H9 (cell line): Measurements from ENCODE around the gene CCDC141. TPM values are rescaled to one million over a fixed set of nuclear protein-coding genes. Genes with fewer than 3 reads are reported as not detected.

Experiments used
- DNase-seq: peaks from one replicate; pipeline ENCODE4 v3.0.0-alpha.2; 2017
- H2AFZ ChIP-seq: one replicate; pipeline ENCODE4 v1.6.1; 2013; ENCODE audit warnings: mild to moderate bottlenecking, low read length, control low read depth, moderate library complexity
- H2AK5ac ChIP-seq: 2 replicates; pipeline ENCODE4 v1.6.1; 2013; ENCODE audit warnings: low read length, control low read depth, mixed read lengths; ENCODE audit not compliant: insufficient read length
- H2BK120ac ChIP-seq: one replicate; pipeline ENCODE4 v1.6.1; 2013; ENCODE audit warnings: low read depth, mild to moderate bottlenecking, low read length, control low read depth, inconsistent platforms; ENCODE audit not compliant: poor library complexity, severe bottlenecking
- H2BK12ac ChIP-seq: 2 replicates; pipeline ENCODE4 v1.6.1; 2013; ENCODE audit warnings: low read length, control low read depth, mixed read lengths, low read depth; ENCODE audit not compliant: insufficient read length
- H2BK15ac ChIP-seq: 2 replicates; pipeline ENCODE4 v1.6.1; 2013; ENCODE audit warnings: low read depth, low read length, control low read depth
- H2BK20ac ChIP-seq: one replicate; pipeline ENCODE4 v1.6.1; 2013; ENCODE audit warnings: low read depth, mild to moderate bottlenecking, low read length, control low read depth, inconsistent platforms; ENCODE audit not compliant: poor library complexity, severe bottlenecking
- H2BK5ac ChIP-seq: 2 replicates; pipeline ENCODE4 v1.6.1; 2013; ENCODE audit warnings: low read length, control low read depth, mixed read lengths; ENCODE audit not compliant: insufficient read length
- H3K14ac ChIP-seq: 2 replicates; pipeline ENCODE4 v1.6.1; 2013; ENCODE audit warnings: low read length, control low read depth; ENCODE audit not compliant: insufficient read depth
- H3K18ac ChIP-seq: 2 replicates; pipeline ENCODE4 v1.6.1; 2013; ENCODE audit warnings: low read depth, mild to moderate bottlenecking, mixed read lengths, low read length, control low read depth; ENCODE audit not compliant: insufficient read length
- H3K23ac ChIP-seq: 2 replicates; pipeline ENCODE4 v1.6.1; 2013; ENCODE audit warnings: low read length, control low read depth, mixed read lengths, low read depth; ENCODE audit not compliant: insufficient read length
- H3K23me2 ChIP-seq: 2 replicates; pipeline ENCODE4 v1.6.1; 2013; ENCODE audit warnings: low read depth, mild to moderate bottlenecking, mixed read lengths, low read length, control low read depth; ENCODE audit not compliant: insufficient read length, poor library complexity, severe bottlenecking
- H3K27ac ChIP-seq: 2 replicates; pipeline ENCODE4 v1.5.1; 2013; ENCODE audit warnings: low read length, control low read depth, mixed read lengths, low read depth; ENCODE audit not compliant: insufficient read length
- H3K27me3 ChIP-seq: 2 replicates; pipeline ENCODE4 v1.6.1; 2013; ENCODE audit warnings: low read length, control low read depth, inconsistent platforms; ENCODE audit not compliant: insufficient read depth
- H3K4ac ChIP-seq: 2 replicates; pipeline ENCODE4 v1.6.1; 2013; ENCODE audit warnings: low read depth, mild to moderate bottlenecking, control low read depth, inconsistent platforms, low read length, moderate library complexity
- H3K4me1 ChIP-seq: 2 replicates; pipeline ENCODE4 v1.6.1; 2013; ENCODE audit warnings: low read length, control low read depth, inconsistent platforms; ENCODE audit not compliant: insufficient read depth
- H3K4me2 ChIP-seq: 2 replicates; pipeline ENCODE4 v1.6.1; 2013; ENCODE audit warnings: low read length, control low read depth, mixed read lengths; ENCODE audit not compliant: insufficient read length, insufficient read depth
- H3K56ac ChIP-seq: 2 replicates; pipeline ENCODE4 v1.6.1; 2013; ENCODE audit warnings: low read depth, mild to moderate bottlenecking, mixed read lengths, low read length, control low read depth; ENCODE audit not compliant: insufficient read length
- H3K79me1 ChIP-seq: 2 replicates; pipeline ENCODE4 v1.6.1; 2013; ENCODE audit warnings: low read depth, mild to moderate bottlenecking, moderate library complexity, low read length, control low read depth, inconsistent platforms; ENCODE audit not compliant: insufficient read depth, poor library complexity, severe bottlenecking
- H3K79me2 ChIP-seq: 2 replicates; pipeline ENCODE4 v1.6.1; 2013; ENCODE audit warnings: low read length, control low read depth, inconsistent platforms; ENCODE audit not compliant: insufficient read depth
- H3K9ac ChIP-seq: 2 replicates; pipeline ENCODE4 v1.6.1; 2013; ENCODE audit warnings: low read length, control low read depth, mixed read lengths; ENCODE audit not compliant: insufficient read length; ENCODE audit errors: extremely low read depth
- H3K9me3 ChIP-seq: one replicate; pipeline ENCODE4 v1.6.1; 2013; ENCODE audit warnings: low read depth, low read length, inconsistent platforms; ENCODE audit not compliant: control insufficient read depth
- H3T11ph ChIP-seq: one replicate; pipeline ENCODE4 v1.6.1; 2013; ENCODE audit warnings: mild to moderate bottlenecking, low read length, control low read depth, inconsistent platforms
- H4K20me1 ChIP-seq: one replicate; pipeline ENCODE4 v1.6.1; 2013; ENCODE audit not compliant: control insufficient read depth, insufficient read length, insufficient read depth
- H4K5ac ChIP-seq: 2 replicates; pipeline ENCODE4 v1.6.1; 2013; ENCODE audit warnings: low read depth, mild to moderate bottlenecking, mixed read lengths, low read length, control low read depth; ENCODE audit not compliant: insufficient read length
- H4K8ac ChIP-seq: replicated peaks from 2 replicates; pipeline ENCODE4 v1.6.1; 2013; ENCODE audit warnings: low read length, control low read depth, mixed read lengths, low read depth; ENCODE audit not compliant: insufficient read length
- H4K91ac ChIP-seq: 2 replicates; pipeline ENCODE4 v1.6.1; 2013; ENCODE audit warnings: low read depth, mild to moderate bottlenecking, moderate library complexity, mixed read lengths, low read length, control low read depth; ENCODE audit not compliant: insufficient read length
- H3K27ac Mint-ChIP-seq, 3 experiments: 2 replicates in 2 of 3; 3 replicates in 1 of 3; pipeline ENCODE4 v1.8.0; 2020 to 2021; ENCODE audit warnings: mixed read lengths in 3 of 3, mild to moderate bottlenecking in 1 of 3, moderate library complexity in 1 of 3
- H3K27me3 Mint-ChIP-seq: 2 replicates; pipeline ENCODE4 v1.8.0; 2021; ENCODE audit warnings: low read depth, mild to moderate bottlenecking, moderate library complexity, mixed read lengths
- H3K36me3 Mint-ChIP-seq, 3 experiments: 2 replicates in 2 of 3; 3 replicates in 1 of 3; pipeline ENCODE4 v1.8.0; 2020 to 2021; ENCODE audit warnings: low read depth in 3 of 3, mixed read lengths in 3 of 3; ENCODE audit not compliant: insufficient read depth in 1 of 3
- H3K4me1 Mint-ChIP-seq, 2 experiments: 2 replicates each; pipeline ENCODE4 v1.8.0; 2020; ENCODE audit warnings: mixed read lengths in 2 of 2
- H3K4me3 Mint-ChIP-seq, 2 experiments: 2 replicates in 1 of 2; 3 replicates in 1 of 2; pipeline ENCODE4 v1.8.0; 2020 to 2021; ENCODE audit warnings: mild to moderate bottlenecking in 2 of 2, mixed read lengths in 2 of 2, moderate library complexity in 1 of 2
- H3K9me3 Mint-ChIP-seq, 2 experiments: 2 replicates in 1 of 2; 3 replicates in 1 of 2; pipeline ENCODE4 v1.8.0; 2020; ENCODE audit warnings: mild to moderate bottlenecking in 2 of 2, mixed read lengths in 2 of 2, moderate library complexity in 1 of 2
- WGBS: extraction: QIAGEN DNeasy Blood & Tissue Kit; methylation state at CpG from one replicate; pipeline ENCODE4 v1.1.7; 2013; ENCODE audit warnings: missing lambda C conversion rate, low lambda C conversion rate, mixed read lengths; ENCODE audit not compliant: insufficient read length; ENCODE audit errors: extremely low coverage; 5-methylcytosine and 5-hydroxymethylcytosine counted together
- total RNA-seq: library from RNA; stranded (reverse); gene quantifications from 2 replicates; pipeline ENCODE4 v1.2.1, GENCODE V29; 2021
- TF ChIP-seq, protein P1 (sequence below): fragments of 200-600 bp; sonication (generic); conservative IDR thresholded peaks from 3 replicates; pipeline ENCODE4 v1.8.0; 2021; ENCODE audit warnings: antibody characterized with exemption, mild to moderate bottlenecking

CCDC141 gene
- total RNA-seq, 1 experiment from 2014 or later: 1.0 TPM

DNA sequence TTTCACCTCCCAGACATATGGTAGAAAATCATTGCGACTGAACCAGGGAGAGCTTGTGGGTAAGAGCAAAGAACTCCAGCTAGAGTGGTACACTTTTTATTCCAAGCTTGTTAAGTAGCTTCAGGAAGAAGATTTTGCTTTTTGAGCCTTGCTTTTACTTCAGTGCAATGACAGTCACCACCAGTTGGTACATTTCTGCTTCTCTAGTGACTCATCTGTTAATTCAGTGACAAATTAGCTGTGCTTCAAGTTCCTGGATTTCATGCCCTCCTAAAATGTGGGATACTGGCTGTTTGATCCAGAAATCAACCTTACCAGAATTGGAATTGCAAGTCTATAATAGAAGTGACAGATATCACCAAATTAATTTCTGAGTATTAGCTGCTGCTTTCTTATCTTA, 125.1 kb downstream of the CCDC141 start:
- Histone ChIP-seq H4K20me1 (no peaks in the 10 kb centered on the region), H4K5ac (no peak overlapping the region), H3K79me2 (no peaks in the 10 kb centered on the region), H3K9ac (no peak overlapping the region), H3K4me1 (no peaks in the 10 kb centered on the region), H3K4me2 (no peak overlapping the region), H3K18ac (no peak overlapping the region), H2AFZ (no peak overlapping the region), H3K27me3 (no peaks in the 10 kb centered on the region), H2AK5ac (no peak overlapping the region), H2BK12ac (no peak overlapping the region), H3K4ac (no peak overlapping the region), H3K9me3 (no peaks in the 10 kb centered on the region), H3K27ac (no peak overlapping the region), H3K79me1 (no peaks in the 10 kb centered on the region), H3T11ph (no peak overlapping the region), H2BK5ac (no peak overlapping the region), H3K14ac (no peak overlapping the region), H3K23me2 (no peaks in the 10 kb centered on the region), H3K23ac (no peak overlapping the region), H3K56ac (no peak overlapping the region), H4K91ac (no peak overlapping the region), H2BK120ac (no peak overlapping the region), H4K8ac (no peak overlapping the region), H2BK15ac (no peak overlapping the region), H2BK20ac (no peak overlapping the region)
- TF ChIP-seq, protein P1, sequence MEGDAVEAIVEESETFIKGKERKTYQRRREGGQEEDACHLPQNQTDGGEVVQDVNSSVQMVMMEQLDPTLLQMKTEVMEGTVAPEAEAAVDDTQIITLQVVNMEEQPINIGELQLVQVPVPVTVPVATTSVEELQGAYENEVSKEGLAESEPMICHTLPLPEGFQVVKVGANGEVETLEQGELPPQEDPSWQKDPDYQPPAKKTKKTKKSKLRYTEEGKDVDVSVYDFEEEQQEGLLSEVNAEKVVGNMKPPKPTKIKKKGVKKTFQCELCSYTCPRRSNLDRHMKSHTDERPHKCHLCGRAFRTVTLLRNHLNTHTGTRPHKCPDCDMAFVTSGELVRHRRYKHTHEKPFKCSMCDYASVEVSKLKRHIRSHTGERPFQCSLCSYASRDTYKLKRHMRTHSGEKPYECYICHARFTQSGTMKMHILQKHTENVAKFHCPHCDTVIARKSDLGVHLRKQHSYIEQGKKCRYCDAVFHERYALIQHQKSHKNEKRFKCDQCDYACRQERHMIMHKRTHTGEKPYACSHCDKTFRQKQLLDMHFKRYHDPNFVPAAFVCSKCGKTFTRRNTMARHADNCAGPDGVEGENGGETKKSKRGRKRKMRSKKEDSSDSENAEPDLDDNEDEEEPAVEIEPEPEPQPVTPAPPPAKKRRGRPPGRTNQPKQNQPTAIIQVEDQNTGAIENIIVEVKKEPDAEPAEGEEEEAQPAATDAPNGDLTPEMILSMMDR: no peak
- no peak for DNase-seq
- Mint-ChIP-seq H3K36me3 (peaks cover 0 to 1% (median under 1%) of the 10 kb centered on the region in 3 experiments; a peak in 2 of 7 replicates), H3K27ac (no peak overlapping the region), H3K4me1 (peaks cover 2 to 12% of the 10 kb centered on the region in 2 experiments; a peak in 2 of 4 replicates), H3K27me3 (no peaks in the 10 kb centered on the region), H3K4me3 (no peak overlapping the region), H3K9me3 (no peaks in the 10 kb centered on the region)
- WGBS: no CpG with 5 or more reads among the region's 1 CpG
